HuH-7.5 (cell line): Measurements from ENCODE around the gene FBXW2.
"Not testable (repeated sequence)": the region's sequence is repeated elsewhere in the genome, so short reads cannot be mapped to it uniquely, and the experiment has no call there.

Source experiments
- DNase-seq: peaks from one replicate; pipeline ENCODE4 v3.0.0; 2011; ENCODE audit warnings: low spot score

FBXW2 gene

DNA sequence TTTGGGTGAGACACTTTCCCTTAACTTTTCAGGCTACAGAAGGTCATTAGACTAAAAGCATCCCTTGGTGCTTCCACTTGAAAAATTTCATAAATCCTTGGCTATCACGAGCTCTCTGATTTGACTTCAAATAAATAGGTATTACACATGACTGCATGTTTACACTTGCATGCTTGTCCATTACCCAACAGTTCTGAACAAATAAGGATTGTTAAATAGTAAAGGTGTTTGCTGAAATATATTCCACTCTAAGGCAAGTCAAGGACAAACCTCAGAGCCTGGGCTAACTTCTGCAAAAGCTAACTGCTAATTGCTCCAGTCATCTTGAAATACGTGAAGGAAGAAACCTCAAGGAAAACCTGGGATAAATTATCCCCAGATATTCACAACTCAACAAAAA is 14.5 kb downstream of the FBXW2 start:
- peak; percentile 28 for DNase-seq

DNA sequence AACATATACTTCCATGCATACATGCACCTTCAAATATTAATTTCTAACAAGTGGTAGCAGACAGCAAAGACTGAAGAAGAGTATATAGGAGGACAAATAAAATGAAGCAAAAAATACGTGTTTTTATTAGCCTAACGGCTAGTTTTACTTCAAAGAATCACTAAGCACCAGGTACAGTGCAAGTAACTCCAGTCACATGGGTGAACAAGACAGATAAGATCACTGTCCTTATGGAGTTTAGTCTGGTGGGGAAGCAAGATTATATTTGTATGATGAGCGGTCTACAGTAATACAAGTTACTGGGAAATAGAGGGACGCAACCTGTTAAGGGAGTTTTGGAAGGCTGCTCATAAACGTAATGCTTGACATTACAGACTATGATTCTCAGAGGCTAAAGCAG is 16.0 kb downstream of the FBXW2 start:
- DNase-seq = no peak

DNA sequence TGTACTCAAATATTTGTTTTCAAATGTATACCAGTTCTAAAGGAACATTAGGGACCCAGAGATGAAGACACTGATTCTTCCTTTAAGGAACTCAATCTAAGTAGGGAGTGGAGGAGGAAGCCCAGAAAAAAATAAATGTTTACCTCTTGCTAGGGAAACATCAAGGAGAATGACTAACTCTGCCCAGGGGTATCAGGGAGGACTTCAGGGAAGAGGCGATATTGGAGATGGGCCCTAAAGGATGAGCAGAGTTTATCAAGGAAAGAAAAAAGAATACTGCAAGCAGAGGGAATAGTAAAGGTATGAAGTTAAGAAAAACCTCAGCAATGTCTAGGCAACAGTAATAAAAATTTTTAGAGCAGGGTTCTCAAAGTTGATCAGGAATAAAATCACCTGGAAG is 16.4 kb downstream of the FBXW2 start:
- DNase-seq = no peak

DNA sequence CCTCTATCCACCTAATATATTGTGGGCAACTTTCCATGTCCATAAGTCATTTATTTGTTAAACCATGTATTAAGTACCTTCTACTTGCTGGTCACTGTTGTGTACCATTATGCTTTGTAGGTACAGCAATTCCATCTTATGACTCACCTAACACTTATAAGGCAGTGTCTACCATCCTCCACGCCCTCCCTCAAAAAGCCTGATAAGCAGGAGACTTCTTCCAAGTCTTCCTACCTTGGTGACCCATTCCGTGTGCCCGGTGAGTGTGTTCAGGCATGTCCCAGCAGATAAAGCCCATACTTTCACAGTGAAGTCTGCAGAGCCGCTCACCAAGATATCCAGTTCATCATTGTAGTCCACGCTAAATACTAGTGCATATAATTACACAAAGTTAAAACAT is 17.4 kb downstream of the FBXW2 start:
- no peak for DNase-seq

DNA sequence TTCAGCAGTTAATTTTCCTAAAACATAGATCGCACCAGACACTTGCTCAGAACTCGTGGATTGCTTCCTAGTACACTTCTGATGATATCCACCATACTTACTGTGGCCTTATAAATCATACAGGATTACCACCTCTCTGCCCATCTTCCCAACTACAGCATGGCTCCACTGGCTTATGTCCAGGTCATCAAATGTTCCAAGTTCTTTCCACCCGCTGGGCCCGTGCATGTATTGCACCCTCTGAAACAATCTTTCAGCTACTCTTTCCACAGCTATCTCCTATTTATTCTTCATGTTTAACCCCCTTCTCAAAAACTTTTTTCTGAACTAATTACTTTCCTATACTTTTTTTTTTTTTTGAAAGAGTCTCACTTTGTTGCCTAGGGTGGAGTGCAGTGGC is 18.5 kb downstream of the FBXW2 start:
- DNase-seq = no peak

DNA sequence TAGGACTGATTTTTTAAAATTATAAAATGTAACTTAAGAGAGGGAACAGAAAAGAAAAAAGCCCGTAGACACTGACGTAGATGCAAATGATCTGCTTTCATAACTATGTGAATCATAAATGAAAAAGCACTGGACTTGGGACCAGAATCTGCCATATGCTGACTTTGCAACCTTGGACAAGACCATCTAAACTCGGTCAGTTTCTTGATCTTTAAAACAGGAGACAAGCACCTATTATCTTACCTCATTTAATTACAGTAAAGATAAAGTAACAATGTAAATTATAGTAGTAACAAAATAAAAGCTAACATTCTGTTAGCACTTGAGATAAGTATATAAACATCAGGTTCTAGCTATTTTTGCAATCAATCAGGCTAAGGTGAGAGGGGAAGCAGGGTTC is 20.0 kb downstream of the FBXW2 start:
- no peak for DNase-seq

DNA sequence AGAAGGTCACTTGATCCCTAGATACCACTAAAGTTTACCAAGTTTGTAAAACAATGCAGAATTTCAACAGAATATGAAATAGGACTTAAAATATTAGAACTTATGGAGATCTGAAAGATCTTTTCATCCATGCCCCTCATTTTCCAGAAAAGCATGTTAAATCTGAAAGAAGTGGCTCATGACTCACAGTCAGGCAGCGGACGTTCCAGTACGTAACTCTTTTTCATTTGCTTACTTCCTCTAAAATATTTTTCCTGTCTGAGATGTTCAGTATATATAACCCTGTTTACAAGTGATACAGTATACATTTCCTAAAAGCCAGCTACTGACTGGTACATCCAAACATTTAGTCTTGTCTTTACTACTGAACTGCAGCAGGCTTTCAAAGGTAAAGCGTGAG is 22.3 kb downstream of the FBXW2 start:
- DNase-seq = no peak

DNA sequence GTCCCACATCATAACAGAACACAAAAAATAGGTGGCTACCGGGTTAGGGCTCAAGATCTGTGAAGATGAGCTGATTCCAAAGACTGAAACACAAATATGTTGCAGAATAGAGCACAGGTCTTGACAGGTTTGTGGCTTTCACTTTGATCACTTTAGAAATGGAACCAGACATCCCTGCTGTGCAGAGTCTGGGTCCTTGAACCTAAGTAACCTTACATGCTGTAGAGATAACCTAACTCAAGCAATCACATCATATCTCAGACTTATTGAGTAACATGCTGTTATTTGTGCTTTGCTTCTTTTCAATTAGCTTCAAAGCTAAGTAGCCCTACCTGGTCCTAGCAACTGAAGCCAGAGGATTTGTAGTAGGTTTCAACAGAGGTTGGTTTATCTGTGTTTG is 24.3 kb downstream of the FBXW2 start:
- DNase-seq = no peak

DNA sequence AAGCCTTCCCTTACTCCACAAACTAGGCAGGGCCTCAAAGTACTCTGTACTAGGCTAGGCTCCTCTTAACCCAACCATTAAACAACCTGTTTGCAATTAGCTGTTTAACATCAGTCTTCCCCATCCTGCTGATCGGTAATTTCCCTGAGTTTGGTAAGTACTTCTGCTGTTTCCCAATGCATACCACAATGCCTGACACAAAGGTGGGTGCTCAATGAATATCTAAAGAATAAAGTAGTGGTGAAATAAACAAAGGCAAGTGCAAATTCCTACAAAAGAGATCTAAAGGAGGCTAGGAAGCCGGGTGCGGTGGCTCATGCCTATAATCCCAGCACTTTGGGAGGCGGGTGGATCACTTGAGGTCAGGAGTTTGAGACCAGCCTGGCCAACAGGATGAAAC is 25.0 kb downstream of the FBXW2 start:
- DNase-seq = no peak

DNA sequence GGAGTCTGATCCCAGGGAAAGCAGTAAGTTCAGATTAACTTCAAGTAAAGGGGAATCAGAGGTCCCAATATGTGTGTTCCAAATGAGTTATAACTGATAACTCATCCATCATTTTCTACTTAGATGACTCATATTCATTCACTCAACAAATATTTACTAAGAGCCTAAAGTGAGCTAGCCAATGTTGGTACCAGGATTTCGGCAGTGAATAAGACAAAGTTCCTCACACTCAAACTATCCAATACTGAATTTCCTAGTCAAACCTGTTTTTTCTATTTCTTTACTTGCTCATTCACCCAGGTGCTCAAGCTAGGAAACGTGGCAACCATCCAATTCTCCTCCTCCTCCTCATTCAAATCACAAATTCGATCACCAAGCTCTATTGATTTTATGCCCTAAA is 25.8 kb downstream of the FBXW2 start:
- no peak for DNase-seq

DNA sequence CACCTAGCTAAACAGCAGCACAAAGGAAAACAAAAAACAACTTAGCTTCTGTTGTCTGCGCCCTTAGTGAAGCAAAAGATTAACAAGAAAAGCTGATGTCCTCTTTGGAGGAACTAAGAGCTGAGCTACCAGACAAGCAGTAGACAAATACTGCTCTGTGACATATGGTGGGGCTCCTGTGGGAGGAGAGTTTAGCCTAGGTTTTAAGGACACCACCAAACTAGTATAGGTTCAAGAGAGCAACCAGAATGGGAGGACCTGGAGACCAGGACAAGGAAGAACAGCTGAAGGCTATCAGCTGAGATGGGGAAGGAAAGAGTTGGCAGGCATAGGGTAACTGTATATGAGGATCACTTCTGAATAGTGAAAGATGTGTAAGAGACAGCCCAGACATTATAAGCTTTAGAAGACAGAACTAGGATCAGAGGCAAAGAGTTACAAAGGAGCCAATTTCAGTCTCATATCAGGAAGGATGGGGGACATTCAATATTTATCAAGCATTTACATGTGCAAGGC is 27.2 kb downstream of the FBXW2 start:
- no peak for DNase-seq

DNA sequence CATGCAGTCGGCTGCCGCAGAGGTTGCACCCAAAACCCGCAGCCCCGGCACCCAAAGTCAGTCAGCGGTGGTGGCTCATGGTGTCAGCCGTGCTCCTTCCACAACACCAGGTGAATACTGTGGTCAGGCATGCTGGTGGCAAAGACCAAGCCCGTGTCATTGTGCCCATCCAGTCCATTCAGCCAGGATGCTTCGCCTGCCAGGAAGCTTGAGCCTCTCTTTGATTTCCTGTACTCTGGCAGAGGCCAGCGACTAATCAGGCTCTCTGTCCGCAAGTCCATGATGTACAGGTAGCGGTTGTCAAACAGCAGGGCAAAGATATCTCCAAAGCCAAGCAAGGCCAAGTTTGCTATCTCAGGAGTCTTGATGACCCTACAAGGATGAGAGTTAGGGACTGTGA is 28.7 kb downstream of the FBXW2 start:
- no peak for DNase-seq

DNA sequence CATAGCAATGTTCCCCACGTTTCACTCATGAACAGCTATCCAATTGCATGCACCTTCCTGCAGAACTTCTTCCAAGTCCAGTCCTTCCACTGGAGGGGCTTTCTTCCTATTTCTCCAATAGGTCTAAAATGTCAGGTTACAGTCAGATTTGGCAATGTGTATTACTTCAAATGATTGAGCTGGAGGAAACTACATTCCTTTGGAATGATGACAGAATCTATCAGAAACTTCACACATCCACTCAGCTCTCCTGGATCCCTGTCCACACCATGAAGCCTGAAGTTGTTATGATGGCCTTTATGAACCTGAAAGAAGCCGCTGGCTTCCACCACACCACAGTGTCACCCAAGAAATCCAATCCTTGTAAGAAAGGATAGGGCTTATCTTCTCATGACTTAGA is 32.2 kb downstream of the FBXW2 start:
- DNase-seq = no peak

DNA sequence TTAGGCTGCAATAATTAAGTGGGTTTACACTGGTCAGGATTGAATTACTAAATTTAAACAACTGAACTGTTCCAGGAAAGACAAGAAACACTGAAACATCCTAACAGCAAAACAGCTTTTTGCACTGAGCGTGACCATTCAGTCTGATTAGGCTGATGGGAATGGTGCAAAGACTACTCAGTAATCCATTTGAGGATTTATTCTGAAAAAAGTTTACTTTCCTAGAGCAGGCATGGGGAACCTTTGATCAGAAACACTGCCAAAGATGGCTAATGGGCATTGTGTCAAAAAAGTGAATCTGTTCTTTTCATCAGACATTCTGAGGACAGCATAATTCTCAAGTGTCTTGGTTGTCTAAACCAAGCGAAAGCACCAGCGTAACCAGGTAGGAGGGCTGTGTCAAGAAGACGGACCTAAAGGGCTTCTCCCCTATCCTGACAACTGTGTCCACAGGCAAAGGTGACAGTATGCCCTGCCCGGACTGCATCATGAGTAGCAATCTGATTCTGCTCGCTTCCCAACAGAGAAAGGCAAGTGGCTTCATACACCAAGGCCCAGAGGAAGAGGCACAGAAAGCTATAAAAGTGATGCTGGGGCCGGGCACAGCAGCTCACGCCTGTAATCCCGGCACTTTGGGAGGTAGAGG is 33.3 kb downstream of the FBXW2 start:
- DNase-seq = no peak

DNA sequence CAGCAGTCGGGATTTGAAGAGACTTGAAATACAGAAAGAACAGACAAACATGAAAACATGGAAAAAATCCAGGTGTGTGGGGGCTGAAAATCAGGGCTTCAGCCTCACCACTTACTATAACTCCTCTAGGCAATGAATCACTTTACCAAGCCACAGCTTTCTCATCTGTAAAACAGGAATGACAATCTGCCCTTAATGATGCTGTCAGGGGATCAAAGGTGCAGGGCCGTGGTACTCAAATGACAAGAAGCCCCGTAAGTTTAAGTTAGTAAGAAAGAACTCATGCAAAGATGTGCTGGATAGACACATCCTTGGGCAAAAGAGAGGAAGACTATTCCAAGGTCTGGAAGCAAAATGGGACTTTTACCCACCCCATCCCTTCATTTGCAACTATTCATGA is 34.7 kb downstream of the FBXW2 start:
- no peak for DNase-seq

DNA sequence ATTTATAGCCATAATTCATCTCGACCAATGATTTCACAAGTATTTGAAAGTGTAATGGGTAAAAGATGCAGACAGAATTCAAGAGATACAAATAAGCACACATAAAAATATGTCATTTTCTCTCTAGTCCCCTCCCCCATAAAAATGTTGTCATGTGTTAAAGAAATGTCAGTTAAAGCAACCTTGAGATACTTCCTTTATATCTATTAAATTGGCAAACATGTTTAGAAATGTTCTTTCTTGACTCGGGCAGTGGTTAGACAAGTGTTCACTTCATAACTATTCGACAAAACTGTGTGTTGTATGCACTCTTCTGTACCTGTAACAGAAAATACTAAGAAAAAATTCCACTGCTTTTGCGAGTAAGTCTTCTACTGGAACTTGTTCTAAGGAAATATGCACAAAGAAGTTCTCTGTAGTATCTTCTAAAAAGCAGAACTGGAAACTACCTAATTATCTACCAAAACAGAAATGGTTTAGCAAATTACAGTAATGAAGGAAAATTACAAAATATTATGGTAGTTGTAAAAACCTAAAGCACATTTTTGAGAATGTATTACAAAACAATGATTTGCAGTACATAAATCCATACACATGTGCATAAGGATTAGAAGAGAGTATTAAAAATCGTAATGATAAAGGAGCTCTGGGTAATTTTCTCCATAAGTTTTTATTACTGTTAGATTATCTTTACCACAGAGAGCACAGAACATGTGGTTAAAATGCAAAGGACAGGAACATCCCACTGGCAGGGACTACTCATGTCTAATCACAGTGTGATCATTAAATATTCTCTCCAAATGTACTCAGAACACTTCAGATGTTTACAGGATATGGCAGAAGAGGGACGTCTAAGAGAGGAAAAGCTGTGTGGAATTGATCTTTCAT is 35.9 kb downstream of the FBXW2 start:
- DNase-seq = no peak

DNA sequence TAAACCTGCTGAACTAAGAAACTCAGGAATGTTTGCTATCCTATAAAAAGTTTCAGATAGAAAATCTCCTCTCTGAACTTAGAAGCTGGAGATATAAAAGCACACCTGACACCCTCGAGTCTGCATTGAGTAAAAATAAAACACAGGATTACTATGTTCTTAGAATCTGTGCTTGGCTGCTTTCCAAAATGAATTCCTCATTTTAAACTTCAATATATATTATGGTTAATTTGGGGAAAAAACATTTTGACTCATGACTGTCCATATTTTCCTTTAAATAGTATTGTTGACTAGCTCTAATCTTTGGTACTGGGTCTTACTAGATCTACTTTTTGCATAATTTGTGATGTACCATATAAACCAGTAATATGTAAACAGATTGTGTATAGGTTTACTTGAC is 36.7 kb downstream of the FBXW2 start:
- DNase-seq = no peak

DNA sequence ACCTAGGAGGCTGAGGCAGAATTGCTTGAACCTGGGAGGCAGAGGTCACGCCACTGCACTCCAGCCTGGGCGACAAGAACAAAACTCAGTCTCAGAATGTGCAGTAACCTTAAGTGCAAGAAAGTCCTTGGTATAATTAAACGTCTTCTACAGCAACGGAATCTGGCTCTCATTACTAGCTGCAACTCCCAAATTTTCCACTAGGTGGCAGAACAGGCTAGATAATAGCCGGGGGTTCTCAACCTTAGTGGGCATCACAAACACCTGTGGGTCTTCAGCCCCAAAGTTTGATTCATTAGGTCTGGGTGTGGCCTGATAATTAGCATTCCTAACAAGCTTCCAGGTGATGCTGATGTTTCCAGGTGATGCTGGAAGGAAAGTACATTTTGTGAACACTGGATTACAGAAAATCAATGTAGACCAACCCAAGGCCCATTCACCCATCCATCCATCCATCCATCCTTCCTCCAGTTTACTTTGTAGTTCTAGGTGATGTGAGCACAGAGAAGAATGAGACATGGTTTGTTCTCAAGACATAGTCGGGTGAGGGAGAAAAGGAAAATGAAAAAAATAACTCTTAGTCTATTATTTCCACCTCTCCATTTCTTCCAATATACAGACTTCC is 37.3 kb downstream of the FBXW2 start:
- peak; percentile 66 for DNase-seq

DNA sequence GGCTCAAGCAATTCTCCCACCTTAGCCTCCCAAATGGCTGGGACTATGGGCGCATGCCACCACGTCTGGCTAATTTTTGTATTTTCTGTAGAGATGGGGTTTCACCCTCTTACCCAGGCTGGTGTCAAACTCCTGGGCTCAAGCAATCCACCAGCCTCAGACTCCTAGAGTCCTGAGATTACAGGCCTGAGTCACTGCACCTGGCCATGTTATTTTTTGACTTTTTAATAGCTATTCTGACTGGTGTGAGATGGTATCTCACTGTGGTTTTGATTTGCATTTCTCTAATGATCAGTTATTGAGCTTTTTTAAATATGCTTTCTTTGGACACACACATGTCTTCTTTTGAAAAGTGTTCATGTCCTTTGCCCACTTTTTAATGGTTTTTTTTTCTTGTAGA is 38.2 kb downstream of the FBXW2 start:
- no peak for DNase-seq

DNA sequence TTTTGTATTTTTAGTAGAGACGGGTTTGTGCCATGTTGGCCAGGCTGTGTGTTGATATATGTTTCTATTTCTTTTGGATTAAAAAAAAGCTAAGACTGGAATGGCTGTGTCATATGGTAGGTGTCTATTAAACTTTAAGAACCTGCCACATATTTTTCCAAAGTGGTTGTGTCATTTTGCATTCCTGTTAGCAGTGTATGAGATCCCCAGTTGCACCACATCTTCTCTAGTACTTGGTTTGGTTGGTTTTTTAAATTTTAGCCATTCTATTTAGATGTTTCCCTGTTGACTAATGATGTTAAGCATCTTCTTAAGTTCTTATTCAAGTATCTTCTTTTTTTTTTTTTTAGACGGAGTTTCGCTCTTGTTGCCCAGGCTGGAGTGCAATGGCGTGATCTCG is 42.8 kb downstream of the FBXW2 start:
- no peak for DNase-seq

DNA sequence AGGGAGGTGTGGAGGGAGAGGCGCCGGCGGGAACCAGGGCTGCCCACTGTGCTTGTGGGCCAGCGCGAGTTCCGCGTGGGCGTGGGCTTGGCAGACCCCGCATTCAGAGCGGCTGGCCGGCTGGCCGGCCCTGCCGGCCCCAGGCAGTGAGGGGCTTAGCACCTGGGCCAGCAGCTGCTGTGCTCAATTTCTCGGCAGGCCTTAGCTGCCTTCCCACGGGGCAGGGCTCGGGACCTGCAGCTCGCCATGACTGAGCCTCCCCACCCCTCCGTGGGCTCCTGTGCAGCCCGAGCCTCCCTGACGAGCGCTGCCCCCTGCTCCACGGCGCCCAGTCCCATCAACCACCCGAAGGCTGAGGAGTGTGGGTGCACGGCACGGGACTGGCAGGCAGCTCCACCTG is 46.9 kb downstream of the FBXW2 start:
- DNase-seq = not testable (repeated sequence)

DNA sequence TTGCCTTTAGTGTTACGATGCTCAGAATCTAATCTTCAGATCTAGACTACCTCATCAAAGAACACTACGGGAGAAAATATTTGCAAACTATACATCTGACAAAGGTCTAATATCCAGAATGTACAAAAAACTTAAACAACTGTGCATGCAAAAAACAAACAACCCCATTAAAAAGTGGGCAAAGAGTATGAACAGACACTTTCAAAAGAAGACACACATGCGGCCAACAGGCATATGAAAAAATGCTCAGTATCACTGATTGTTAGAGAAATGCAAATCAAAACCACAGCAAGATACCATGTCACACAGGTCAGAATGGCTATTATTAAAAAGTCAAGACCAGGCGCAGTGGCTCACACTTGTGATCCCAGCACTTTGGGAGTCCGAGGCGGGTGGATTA is 47.9 kb downstream of the FBXW2 start:
- no peak for DNase-seq

DNA sequence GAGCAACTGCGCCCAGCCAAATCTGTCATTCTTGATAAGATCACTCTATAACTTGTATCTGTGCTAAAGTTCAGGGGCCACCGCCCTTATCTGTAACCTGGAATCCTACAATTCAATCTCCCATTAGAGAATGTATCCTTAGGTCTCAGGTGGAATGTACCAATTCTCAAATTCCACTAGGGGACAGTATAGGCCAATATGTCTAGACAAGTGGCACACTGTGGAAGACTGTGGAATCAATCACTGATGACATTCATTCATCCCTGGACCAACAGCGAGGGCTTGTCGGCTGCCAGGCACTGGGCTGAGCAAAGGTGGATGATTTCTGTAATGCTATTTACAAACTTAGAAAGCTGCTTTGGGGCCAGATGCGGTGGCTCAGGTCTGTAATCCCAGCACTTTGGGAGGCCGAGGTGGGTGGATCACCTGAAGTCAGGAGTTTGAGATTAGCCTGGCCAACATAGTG is 50.2 kb downstream of the FBXW2 start:
- DNase-seq = peak; percentile 83
